GM21737 (cell line): ENCODE measurements around the gene PCDHA3.
"Not testable (repeated sequence)": the region's sequence is repeated elsewhere in the genome, so short reads cannot be mapped to it uniquely, and the experiment has no call there.

ENCODE experiments used
- ATAC-seq: cut with Tn5 transposase; IDR thresholded peaks from one replicate; pipeline ENCODE4 v1.9.1; 2021; ENCODE audit warnings: mild to moderate bottlenecking, moderate library complexity; ENCODE audit not compliant: unreplicated experiment

Gene PCDHA3

DNA sequence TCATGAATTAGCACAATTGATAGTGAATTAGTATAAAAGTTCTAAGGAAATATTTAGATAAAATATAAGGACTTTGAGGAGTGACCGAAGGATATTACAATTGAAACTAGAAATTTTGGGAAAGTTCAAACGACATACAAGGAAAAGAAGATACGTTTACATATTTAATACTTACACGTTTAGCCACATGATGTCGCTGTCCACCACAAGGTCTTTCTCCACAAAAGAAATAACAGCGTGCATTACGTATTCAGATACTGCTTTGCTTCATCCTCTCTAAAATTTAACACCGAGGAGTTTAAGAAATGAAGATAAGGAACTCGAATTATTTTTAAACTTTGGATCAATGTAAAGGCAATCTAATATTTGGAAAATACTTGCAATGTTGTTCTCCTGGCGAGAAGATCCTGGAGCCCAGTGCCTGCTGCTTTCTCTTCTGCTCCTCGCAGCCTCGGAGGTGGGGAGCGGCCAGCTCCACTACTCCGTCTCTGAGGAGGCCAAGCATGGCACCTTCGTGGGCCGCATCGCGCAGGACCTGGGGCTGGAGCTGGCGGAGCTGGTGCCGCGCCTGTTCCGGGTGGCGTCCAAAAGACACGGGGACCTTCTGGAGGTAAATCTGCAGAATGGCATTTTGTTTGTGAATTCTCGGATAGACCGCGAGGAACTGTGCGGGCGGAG is at the start of gene PCDHA3:
TSS of gene PCDHA3 (plus strand) at position 242 of the 678 bp plus-strand sequence.
- no peak for ATAC-seq

DNA sequence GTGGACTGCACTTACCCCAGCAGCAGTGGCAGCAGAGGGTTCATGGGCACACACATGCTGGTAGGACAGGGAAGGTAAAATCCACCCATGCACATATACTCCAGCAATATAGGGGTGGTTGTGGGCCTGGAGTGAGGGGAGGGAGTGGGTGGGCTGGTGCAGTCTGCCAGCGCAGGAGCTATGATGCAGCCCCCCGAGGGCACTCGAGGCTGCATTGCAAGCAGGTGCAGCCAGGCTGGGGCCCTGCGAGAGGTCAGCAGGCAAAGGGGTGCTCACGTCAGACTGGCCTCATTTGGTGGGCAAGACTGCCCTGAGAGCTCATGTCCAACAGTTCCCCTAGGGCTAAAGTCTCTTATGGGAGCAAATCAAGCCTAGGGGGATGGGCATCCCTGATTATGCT is 47.3 kb upstream of the PCDHA3 start:
- no peak for ATAC-seq

DNA sequence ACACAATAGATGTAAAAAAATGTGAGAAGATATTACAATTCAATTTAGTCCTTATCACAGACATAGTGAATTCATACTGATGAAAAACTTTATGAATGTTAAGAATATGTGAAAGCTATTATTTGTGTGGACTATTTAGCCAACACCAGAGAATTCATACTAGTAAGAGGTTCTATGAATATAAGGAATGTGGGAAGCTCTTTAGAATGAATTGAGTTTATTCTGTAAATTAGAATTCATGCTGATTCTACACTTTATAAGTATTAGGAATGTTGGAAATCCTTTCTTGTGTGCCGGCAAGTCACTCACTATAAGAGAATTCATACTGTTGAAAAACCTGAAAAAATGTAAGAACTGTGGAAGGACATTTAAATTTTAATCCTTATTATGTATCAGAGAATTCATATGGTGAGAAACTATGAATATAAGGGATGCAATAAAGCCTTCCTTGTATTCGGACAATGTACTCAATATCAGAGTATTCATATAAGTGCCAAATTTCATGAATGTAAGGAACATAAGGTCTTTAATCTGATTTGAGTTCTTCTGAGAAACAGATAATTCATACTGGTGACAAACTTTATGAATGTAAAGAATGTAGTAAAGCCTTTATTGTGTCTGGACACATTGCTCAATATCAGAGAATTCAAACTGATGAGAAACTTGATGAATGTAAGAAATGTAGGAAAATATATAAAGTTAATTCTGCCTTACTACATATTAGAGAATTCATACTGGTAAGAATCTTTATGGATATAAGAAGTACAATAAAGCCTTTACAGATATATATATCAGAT is 36.5 kb upstream of the PCDHA3 start:
- ATAC-seq = no peak

DNA sequence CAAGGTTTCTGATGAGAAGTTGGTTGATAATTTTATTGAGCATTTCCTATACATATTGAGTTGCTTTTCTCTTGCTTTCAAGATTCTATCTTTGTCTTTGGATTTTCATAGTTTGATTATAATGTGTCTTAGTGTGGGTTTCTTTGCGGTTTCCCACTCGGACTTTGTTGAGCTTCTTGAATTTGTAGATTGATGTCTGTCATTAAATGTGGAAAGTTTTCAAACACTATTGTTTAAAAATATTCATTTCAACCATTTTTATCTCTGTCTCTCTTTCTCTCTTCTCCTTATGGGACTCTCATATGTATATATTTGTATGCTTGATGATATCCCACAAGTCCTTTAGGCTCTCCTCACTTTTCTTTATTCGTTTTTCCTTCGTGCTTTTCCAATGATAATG is 33.4 kb upstream of the PCDHA3 start:
- no peak for ATAC-seq

DNA sequence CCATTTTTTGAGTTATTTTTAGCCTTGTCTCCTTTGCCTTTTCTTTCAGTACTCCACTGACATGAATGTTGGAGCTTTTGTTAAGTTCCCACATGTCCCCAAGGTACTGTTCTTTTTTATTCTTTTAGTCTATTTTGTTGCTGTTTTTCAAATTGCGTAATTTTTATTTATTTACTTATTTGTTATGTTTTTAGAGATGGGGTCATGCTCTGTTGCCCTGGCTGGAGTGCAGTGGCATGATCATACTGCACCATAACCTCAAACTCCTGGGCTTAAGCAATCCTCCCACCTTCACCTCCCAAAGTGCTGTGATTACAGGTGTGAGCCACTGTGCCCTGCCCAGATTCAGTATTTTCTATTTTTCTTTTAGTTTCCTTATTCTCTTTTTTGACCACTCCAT is 20.3 kb upstream of the PCDHA3 start:
- no peak for ATAC-seq

DNA sequence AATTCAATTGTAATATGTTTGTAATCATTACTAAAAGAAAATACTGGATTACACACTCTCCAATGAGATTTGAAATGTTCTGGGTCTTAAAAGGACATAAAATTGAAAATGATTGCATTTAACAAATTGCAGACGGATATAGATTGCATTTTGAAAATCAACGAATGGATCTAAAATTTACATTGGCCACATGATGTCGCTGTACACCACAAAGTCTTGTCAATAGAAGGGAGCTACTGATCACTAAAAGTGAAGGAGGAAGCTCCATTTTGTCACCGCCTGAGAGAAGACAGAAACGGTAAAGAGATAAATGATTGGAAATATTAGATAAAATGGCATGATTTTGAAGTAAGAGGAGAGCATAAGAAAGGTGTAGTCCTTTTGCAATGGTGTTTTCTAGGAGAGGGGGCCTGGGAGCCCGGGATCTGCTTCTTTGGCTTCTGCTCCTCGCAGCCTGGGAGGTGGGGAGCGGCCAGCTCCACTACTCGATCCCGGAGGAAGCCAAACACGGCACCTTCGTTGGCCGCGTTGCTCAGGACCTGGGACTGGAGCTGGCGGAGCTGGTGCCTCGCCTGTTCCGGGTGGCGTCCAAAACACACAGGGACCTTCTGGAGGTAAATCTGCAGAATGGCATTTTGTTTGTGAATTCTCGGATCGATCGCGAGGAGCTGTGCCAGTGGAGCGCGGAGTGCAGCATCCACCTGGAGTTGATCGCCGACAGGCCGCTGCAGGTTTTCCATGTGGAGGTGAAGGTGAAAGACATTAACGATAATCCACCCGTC is 14.8 kb upstream of the PCDHA3 start, which contains the start of gene PCDHA1:
TSS of gene PCDHA1 (plus strand) at position 236 of the 782 bp plus-strand sequence.
- ATAC-seq = no peak

DNA sequence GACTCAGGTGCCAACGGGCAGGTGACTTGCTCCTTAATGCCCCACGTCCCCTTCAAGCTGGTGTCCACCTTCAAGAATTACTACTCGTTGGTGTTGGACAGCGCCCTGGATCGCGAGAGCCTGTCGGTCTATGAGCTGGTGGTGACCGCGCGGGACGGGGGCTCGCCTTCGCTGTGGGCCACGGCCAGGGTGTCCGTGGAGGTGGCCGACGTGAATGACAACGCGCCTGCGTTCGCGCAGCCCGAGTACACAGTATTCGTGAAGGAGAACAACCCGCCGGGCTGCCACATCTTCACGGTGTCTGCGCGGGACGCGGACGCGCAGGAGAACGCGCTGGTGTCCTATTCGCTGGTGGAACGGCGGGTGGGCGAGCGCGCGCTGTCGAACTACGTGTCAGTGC is 13.4 kb upstream of the PCDHA3 start:
- ATAC-seq = not testable (repeated sequence)

DNA sequence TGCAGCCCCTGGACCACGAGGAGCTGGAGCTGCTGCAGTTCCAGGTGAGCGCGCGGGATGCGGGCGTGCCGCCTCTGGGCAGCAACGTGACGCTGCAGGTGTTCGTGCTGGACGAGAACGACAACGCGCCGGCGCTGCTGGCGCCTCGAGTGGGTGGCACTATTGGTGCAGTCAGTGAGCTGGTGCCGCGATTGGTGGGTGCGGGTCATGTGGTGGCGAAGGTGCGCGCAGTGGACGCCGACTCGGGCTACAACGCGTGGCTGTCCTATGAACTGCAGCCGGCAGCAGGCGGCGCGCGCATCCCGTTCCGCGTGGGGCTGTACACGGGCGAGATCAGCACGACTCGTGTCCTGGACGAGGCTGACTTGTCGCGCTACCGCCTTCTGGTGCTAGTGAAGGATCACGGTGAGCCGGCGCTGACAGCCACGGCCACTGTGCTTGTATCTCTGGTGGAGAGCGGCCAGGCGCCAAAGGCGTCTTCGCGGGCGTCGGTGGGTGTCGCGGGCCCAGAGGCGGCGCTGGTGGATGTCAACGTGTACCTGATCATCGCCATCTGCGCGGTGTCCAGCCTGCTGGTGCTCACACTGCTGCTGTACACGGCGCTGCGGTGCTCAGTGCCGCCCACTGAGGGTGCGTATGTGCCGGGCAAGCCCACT is 12.9 kb upstream of the PCDHA3 start:
- not testable (repeated sequence) for ATAC-seq

DNA sequence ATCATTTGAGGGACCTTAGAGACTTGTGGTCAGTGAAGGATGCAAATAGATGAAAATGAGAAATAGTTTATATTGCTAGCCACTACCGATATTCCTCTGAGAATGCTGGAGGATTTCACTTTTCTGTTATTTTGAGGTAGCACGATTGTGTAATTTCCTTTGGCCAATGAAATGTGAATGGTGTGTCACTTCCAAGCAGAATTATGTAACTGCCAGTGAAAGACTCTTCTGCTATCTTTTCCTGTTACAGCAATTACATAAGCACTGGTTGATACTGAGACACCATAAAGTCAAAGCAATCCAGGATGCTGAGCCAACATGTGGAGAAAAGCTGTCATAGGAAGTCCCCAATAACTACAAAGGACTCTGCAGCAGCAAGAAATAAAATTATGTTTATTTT is 9.8 kb upstream of the PCDHA3 start:
- no peak for ATAC-seq

DNA sequence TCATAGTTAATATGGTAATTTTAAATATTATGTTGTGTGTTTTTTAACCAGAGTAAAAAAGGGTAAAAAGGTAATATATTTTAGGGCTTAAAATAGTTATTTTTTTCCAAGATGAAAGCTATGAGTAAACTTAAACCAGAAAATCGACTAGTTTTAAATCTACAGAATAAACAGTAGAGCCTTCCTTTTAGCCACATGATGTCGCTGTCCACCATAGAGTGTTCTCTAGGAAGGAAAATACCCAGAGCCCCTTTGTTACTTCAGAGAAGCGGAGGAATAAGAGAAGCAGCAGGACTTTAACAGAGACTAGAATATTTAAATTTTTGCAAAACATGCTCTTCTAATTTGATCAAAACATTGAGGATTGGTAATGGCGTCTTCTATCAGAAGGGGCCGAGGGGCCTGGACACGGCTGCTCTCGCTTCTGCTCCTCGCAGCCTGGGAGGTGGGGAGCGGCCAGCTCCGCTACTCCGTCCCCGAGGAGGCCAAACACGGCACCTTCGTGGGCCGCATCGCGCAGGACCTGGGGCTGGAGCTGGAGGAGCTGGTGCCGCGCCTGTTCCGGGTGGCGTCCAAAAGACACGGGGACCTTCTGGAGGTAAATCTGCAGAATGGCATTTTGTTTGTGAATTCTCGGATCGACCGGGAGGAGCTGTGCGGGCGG is 6.1 kb upstream of the PCDHA3 start, which contains the start of gene PCDHA2:
TSS of gene PCDHA2 (plus strand) at position 258 of the 664 bp plus-strand sequence.
- ATAC-seq = no peak

DNA sequence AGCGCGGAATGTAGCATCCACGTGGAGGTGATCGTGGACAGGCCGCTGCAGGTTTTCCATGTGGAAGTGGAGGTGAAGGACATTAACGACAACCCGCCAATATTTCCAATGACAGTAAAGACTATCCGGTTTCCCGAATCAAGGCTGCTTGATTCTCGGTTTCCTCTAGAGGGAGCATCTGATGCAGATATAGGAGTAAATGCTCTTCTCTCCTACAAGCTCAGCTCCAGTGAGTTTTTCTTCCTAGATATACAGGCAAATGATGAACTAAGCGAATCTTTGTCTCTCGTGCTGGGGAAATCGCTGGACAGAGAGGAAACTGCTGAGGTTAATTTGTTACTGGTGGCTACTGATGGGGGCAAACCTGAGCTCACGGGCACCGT is 5.6 kb upstream of the PCDHA3 start:
- no peak for ATAC-seq

DNA sequence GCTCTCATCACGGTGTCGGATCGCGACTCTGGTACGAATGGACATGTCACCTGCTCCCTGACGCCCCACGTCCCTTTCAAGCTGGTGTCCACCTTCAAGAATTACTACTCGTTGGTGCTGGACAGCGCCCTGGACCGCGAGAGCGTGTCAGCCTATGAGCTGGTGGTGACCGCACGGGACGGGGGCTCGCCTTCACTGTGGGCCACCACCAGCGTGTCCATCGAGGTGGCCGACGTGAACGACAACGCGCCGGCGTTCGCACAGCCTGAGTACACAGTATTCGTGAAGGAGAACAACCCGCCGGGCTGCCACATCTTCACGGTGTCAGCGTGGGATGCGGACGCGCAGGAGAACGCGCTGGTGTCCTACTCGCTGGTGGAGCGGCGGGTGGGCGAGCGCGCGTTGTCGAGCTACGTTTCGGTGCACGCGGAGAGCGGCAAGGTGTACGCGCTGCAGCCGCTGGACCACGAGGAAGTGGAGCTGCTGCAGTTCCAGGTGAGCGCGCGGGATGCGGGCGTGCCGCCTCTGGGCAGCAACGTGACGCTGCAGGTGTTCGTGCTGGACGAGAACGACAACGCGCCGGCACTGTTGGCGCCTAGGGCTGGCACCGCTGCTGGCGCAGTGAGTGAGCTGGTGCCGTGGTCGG is 4.7 kb upstream of the PCDHA3 start:
- not testable (repeated sequence) for ATAC-seq

DNA sequence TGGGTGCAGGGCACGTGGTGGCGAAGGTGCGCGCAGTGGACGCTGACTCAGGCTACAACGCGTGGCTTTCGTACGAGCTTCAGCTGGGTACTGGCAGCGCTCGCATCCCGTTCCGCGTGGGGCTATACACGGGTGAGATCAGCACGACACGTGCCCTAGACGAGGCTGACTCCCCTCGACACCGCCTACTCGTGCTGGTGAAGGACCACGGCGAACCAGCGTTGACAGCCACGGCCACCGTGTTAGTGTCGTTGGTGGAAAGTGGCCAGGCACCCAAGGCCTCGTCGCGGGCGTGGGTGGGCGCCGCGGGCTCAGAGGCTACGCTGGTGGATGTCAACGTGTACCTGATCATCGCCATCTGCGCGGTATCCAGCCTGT is 4.2 kb upstream of the PCDHA3 start:
- no peak for ATAC-seq

DNA sequence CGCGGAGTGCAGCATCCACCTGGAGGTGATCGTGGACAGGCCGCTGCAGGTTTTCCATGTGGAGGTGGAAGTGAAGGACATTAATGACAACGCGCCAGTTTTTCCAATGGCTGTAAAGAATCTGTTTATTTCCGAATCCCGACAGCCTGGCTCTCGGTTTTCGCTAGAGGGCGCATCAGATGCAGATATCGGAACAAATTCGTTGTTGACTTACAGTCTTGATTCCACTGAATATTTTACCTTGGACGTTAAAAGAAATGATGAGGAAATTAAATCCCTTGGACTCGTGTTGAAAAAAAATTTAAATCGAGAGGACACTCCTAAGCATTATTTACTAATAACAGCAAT is 611 bp downstream of the PCDHA3 start:
- ATAC-seq = no peak

DNA sequence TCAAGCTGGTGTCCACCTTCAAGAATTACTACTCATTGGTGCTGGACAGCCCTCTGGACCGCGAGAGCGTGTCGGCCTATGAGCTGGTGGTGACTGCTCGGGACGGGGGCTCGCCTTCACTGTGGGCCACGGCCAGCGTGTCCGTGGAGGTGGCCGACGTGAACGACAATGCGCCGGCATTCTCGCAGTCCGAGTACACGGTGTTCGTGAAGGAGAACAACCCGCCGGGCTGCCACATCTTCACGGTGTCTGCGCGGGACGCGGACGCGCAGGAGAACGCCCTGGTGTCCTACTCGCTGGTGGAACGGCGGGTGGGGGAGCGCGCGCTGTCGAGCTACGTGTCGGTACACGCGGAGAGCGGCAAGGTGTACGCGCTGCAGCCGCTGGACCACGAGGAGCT is 1.5 kb downstream of the PCDHA3 start:
- ATAC-seq = not testable (repeated sequence)

DNA sequence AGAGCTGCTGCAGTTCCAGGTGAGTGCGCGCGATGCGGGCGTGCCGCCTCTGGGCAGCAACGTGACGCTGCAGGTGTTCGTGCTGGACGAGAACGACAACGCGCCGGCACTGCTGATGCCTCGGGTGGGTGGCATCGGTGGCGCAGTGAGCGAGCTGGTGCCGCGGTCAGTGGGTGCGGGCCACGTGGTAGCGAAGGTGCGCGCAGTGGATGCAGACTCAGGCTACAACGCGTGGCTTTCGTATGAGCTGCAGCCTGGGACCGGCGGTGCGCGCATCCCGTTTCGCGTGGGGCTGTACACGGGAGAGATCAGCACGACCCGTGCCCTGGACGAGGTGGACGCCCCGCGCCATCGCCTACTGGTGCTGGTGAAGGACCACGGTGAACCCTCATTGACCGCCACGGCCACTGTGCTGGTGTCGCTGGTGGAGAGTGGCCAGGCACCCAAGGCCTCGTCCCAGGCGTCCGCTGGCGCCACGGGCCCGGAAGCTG is 2.0 kb downstream of the PCDHA3 start:
- no peak for ATAC-seq

DNA sequence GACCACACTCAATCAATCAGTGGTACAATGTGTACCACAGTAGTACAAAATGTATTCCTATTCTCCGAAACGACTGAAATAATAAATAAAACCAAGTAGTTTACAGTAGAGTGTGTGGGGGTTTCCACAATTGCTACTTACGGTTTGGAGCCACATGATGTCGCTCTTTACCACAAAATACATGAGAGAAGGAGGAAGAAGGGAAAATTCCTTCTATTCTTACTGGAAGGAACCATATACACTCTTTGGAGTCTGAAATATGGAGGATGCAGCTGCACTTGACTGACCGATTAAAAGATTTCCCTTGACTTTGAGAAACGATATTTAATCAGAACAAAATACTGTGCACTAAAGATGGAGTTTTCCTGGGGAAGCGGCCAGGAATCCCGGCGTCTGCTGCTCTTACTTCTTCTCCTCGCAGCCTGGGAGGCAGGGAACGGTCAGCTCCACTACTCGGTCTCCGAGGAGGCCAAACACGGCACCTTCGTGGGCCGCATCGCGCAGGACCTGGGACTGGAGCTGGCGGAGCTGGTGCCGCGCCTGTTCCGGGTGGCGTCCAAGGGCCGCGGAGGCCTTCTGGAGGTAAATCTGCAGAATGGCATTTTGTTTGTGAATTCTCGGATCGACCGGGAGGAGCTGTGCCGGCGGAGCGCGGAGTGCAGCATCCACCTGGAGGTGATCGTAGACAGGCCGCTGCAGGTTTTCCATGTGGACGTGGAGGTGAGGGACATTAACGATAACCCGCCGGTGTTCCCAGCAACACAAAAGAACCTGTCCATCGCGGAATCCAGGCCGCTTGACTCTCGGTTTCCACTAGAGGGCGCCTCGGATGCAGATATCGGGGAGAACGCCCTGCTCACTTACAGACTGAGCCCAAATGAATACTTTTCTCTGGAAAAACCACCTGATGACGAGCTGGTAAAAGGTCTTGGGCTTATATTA is 6.2 kb downstream of the PCDHA3 start, which contains the start of gene PCDHA4:
TSS of gene PCDHA4 (plus strand) at position 235 of the 942 bp plus-strand sequence.
- no peak for ATAC-seq

DNA sequence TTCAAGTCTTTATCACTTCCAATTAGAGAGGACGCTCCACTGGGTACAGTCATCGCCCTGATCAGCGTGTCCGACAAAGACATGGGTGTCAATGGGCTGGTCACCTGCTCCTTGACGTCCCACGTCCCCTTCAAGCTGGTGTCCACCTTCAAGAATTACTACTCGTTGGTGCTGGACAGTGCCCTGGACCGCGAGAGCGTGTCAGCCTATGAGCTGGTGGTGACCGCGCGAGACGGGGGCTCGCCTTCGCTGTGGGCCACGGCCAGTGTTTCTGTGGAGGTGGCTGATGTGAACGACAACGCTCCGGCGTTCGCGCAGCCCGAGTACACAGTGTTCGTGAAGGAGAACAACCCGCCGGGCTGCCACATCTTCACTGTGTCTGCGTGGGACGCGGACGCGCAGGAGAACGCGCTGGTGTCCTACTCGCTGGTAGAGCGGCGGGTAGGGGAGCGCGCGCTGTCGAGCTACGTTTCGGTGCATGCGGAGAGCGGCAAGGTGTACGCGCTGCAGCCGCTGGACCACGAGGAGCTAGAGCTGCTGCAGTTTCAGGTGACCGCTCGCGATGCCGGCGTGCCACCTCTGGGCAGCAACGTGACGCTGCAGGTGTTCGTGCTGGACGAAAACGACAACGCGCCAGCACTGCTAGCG is 7.5 kb downstream of the PCDHA3 start:
- ATAC-seq = not testable (repeated sequence)
